Fibroblast of mammary gland (primary cell): ENCODE results near the gene GHDC.

Source experiments
- DNase-seq: peaks from one replicate; pipeline ENCODE4 v3.0.0-alpha.2; 2010; ENCODE audit warnings: low read depth
- H3K4me3 ChIP-seq: 2 replicates; pipeline ENCODE4 v1.5.1; 2011; ENCODE audit warnings: low read depth, mild to moderate bottlenecking, low read length, moderate library complexity; ENCODE audit not compliant: control insufficient read depth
- CTCF ChIP-seq: conservative IDR thresholded peaks from 2 replicates; pipeline ENCODE4 v1.5.1; 2011; ENCODE audit warnings: low read depth, low read length, inconsistent platforms; ENCODE audit not compliant: control insufficient read depth, insufficient read depth

GHDC gene

GRCh38 chr17:42201458-42201772 lies 7.1 kb upstream of the GHDC start:
- no peak for DNase-seq
- no peak for TF ChIP-seq CTCF

GRCh38 chr17:42200706-42201457 lies 6.6 kb upstream of the GHDC start:
- no peak for TF ChIP-seq CTCF

More at GRCh38 chr17:42201458-42201772, 7.1 kb upstream of the GHDC start:
- H3K4me3 ChIP-seq, result no peak overlapping the region

GRCh38 chr17:42199416-42200011 lies 5.2 kb upstream of the GHDC start:
- H3K4me3 ChIP-seq, result no peak overlapping the region
- no peak for TF ChIP-seq CTCF
- DNase-seq, result no peak

More at GRCh38 chr17:42200706-42201457, 6.6 kb upstream of the GHDC start:
- DNase-seq, result peak; percentile 39
- no peak overlapping the region for H3K4me3 ChIP-seq

GRCh38 chr17:42198897-42199296 lies 4.6 kb upstream of the GHDC start:
- no peak for DNase-seq
- no peak for TF ChIP-seq CTCF
- H3K4me3 ChIP-seq, result no peak overlapping the region

GRCh38 chr17:42197564-42198156 lies 3.4 kb upstream of the GHDC start:
- no peak overlapping the region for H3K4me3 ChIP-seq
- no peak for TF ChIP-seq CTCF
- no peak for DNase-seq

DNA sequence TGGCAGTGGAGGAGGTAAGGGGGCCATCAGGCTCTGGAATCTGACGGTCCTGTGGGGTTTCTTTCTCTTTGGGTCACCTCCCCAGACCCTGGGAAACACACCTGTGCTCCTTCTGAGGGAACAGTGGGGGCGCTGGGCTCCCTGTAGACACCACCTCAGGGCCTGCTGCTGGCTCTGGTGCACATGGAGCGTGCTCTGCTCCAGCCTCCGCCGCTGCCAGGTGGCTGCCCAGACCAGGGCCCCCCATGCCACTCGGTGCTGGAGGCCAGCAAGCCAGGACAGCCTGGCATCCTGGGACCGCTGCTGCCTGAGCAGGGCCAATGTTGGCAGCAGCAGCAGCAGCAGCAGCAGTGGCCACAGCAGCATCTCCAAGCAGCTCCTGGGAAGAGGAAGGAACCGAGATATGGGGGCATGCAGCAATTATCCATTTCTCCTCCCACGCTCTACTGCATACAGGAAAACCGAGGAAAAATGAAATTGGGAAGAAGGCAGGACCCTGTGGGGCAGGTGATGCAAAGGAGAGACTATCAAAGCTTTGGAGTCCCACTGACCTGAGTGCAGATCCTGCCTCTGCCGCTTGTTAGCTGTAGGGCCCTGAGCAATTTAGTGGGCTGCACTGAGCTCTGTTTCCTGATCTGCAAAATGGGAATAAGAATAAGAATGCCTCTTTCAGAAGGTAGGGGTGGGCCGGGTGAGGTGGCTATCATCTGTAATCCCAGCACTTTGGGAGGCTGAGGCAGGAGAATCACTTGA lies 902 bp downstream of the GHDC start:
- no peak for DNase-seq
- TF ChIP-seq CTCF, result no peak
- peak overlapping the region; percentile 71 for H3K4me3 ChIP-seq
